IMR-90 (cell line): ENCODE data around the gene BTAF1.
"Not testable (repeated sequence)": the region's sequence is repeated elsewhere in the genome, so short reads cannot be mapped to it uniquely, and the experiment has no call there.

Experiments
- BHLHE40 ChIP-seq: fragments of 150-350 bp; IDR thresholded peaks from 2 replicates; pipeline ENCODE4 v1.6.1; 2016; ENCODE audit warnings: mild to moderate bottlenecking, low read depth, low read length
- CEBPB ChIP-seq: IDR thresholded peaks from 2 replicates; pipeline ENCODE4 v1.6.1; 2012; ENCODE audit warnings: low read depth, low read length, improper control_type of control experiment
- MAFK ChIP-seq: IDR thresholded peaks from 2 replicates; pipeline ENCODE4 v1.6.1; 2012; ENCODE audit warnings: low read depth, low read length, improper control_type of control experiment
- MAZ ChIP-seq: IDR thresholded peaks from 2 replicates; pipeline ENCODE4 v1.6.1; 2012; ENCODE audit warnings: low read depth, mild to moderate bottlenecking, low read length, improper control_type of control experiment, moderate library complexity, borderline replicate concordance
- POLR2A ChIP-seq: IDR thresholded peaks from 2 replicates; pipeline ENCODE4 v1.6.1; 2012; ENCODE audit warnings: mild to moderate bottlenecking, low read depth, low read length
- RAD21 ChIP-seq: IDR thresholded peaks from 2 replicates; pipeline ENCODE4 v1.6.1; 2012; ENCODE audit warnings: low read length, improper control_type of control experiment
- SMC3 ChIP-seq: fragments of 150-350 bp; IDR thresholded peaks from 2 replicates; pipeline ENCODE4 v1.6.1; 2016; ENCODE audit warnings: low read depth, mild to moderate bottlenecking, antibody characterized with exemption, low read length, moderate library complexity
- TF ChIP-seq, protein P1 (sequence below): fragments of 150-350 bp; IDR thresholded peaks from 2 replicates; pipeline ENCODE4 v1.6.1; 2016; ENCODE audit warnings: low read depth, mild to moderate bottlenecking, low read length, moderate library complexity, borderline replicate concordance
- TF ChIP-seq, protein P2 (sequence below): conservative IDR thresholded peaks from 2 replicates; pipeline ENCODE4 v1.5.1; 2012; ENCODE audit warnings: mild to moderate bottlenecking, low read depth, low read length, improper control_type of control experiment
- TF ChIP-seq, protein P3 (sequence below): fragments of 150-350 bp; IDR thresholded peaks from 2 replicates; pipeline ENCODE4 v1.6.1; 2017; ENCODE audit warnings: mild to moderate bottlenecking, antibody characterized with exemption, low read length, low read depth

DNA sequence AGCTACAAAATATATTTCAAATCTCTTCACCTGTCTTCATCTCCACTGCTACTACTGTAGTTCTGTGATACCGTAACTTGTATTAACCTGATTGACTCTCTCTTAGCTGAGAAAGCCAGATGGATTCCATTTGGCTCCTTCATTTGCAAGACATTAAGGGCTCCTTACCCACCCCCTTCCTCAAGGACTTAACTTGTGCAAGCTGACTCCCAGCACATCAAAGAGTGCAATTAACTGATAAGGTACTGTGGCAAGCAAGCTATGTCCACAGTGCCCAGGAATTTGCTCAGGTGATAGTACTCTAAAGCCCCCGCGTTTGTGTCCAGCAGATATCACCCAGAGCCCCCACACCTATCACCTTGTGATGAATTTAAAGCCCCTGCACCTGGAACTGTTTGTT, 109.5 kb downstream of the BTAF1 start:
- TF ChIP-seq, protein P1, sequence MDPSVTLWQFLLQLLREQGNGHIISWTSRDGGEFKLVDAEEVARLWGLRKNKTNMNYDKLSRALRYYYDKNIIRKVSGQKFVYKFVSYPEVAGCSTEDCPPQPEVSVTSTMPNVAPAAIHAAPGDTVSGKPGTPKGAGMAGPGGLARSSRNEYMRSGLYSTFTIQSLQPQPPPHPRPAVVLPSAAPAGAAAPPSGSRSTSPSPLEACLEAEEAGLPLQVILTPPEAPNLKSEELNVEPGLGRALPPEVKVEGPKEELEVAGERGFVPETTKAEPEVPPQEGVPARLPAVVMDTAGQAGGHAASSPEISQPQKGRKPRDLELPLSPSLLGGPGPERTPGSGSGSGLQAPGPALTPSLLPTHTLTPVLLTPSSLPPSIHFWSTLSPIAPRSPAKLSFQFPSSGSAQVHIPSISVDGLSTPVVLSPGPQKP = not testable (repeated sequence)
- TF ChIP-seq, protein P2, sequence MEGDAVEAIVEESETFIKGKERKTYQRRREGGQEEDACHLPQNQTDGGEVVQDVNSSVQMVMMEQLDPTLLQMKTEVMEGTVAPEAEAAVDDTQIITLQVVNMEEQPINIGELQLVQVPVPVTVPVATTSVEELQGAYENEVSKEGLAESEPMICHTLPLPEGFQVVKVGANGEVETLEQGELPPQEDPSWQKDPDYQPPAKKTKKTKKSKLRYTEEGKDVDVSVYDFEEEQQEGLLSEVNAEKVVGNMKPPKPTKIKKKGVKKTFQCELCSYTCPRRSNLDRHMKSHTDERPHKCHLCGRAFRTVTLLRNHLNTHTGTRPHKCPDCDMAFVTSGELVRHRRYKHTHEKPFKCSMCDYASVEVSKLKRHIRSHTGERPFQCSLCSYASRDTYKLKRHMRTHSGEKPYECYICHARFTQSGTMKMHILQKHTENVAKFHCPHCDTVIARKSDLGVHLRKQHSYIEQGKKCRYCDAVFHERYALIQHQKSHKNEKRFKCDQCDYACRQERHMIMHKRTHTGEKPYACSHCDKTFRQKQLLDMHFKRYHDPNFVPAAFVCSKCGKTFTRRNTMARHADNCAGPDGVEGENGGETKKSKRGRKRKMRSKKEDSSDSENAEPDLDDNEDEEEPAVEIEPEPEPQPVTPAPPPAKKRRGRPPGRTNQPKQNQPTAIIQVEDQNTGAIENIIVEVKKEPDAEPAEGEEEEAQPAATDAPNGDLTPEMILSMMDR = not testable (repeated sequence)
- TF ChIP-seq POLR2A, CEBPB, SMC3, MAZ, RAD21, MAFK, BHLHE40: not testable (repeated sequence)
- TF ChIP-seq, protein P3, sequence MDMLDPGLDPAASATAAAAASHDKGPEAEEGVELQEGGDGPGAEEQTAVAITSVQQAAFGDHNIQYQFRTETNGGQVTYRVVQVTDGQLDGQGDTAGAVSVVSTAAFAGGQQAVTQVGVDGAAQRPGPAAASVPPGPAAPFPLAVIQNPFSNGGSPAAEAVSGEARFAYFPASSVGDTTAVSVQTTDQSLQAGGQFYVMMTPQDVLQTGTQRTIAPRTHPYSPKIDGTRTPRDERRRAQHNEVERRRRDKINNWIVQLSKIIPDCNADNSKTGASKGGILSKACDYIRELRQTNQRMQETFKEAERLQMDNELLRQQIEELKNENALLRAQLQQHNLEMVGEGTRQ = not testable (repeated sequence)
